H1 (cell line): ENCODE results near the gene DDX31. TPM values are rescaled to one million over a fixed set of nuclear protein-coding genes. Genes with fewer than 3 reads are reported as not detected.

Source experiments
- BRCA1 ChIP-seq: IDR thresholded peaks from 2 replicates; pipeline ENCODE4 v1.6.1; 2012; ENCODE audit warnings: low read depth, low read length, improper control_type of control experiment
- E2F6 ChIP-seq: IDR thresholded peaks from 2 replicates; pipeline ENCODE4 v1.6.1; 2012; ENCODE audit warnings: inconsistent platforms
- EZH2 ChIP-seq: fragments of 200-600 bp; sonication (generic); IDR thresholded peaks from 2 replicates; pipeline ENCODE4 v1.7.1; 2012; ENCODE audit warnings: low read depth, mild to moderate bottlenecking, moderate library complexity, low read length, inconsistent platforms; ENCODE audit not compliant: severe bottlenecking
- PHF8 ChIP-seq: fragments of 200-600 bp; sonication (generic); conservative IDR thresholded peaks from 2 replicates; pipeline ENCODE4 v1.7.1; 2012; ENCODE audit warnings: low read depth, mild to moderate bottlenecking, inconsistent platforms, low read length, moderate library complexity
- SIX5 ChIP-seq: IDR thresholded peaks from 2 replicates; pipeline ENCODE4 v1.6.1; 2011; ENCODE audit warnings: mild to moderate bottlenecking, low read depth, low read length
- TEAD4 ChIP-seq: IDR thresholded peaks from 2 replicates; pipeline ENCODE4 v1.6.1; 2012; ENCODE audit warnings: low read depth, low read length, inconsistent platforms, mixed read lengths
- polyA plus RNA-seq, 7 experiments: library from polyadenylated mRNA; depleted of rRNA in 3 of 7; stranded (reverse) in 5 of 7; unstranded in 2 of 7; fragments of >200 nt in 5 of 7; fragments of 200-250 nt in 2 of 7; gene quantifications; 1 replicate in 5 of 7; 2 replicates in 1 of 7; 4 replicates in 1 of 7; pipeline versions ENCODE4 v1.2.1 to v1.2.3, GENCODE V29; 2011 to 2013; ENCODE audit warnings: missing spikeins in 2 of 7, mixed read lengths in 2 of 7
- total RNA-seq: library from RNA; stranded (reverse); fragmentation: NEBNext Ultra II Directional; extraction: Animal tissue kit (Norgen Biotek cat#: 25700); gene quantifications from 2 replicates; pipeline ENCODE4 v1.2.1, GENCODE V29; 2021

The DDX31 gene
- total and polyA plus RNA-seq, 2 of the 8 experiments (the other 6 are each of a cell fraction or from before 2014, with no cell fraction given): 9.5 to 23.7 TPM

DNA sequence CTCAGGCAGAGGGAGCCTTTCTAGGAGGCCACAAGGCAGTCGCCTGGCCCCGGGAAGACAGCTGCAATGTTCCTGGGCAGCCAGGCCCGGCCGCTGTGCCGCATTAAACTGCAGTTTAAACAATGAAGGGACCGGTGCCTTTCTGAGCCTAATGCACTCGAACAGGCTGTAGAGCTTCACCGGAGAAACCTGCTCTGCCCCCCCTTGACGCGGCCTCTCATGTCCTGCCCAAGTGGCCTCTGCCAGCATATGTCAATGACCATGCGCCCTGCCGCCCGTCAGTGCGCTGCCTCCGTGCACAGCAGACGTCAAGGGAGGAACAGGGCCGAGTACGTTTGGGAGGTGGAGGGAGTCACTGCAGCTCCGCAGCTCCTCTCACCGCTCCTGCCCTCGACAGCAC is 125.8 kb downstream of the DDX31 start (continued):
- TF ChIP-seq E2F6 (no peak), SIX5 (no peak), EZH2 (no peak), TEAD4 (no peak), PHF8 (no peak), BRCA1 (no peak)
